Mesenchymal stem cell (in vitro differentiated cells and primary cell): Measurements from ENCODE around the gene CD52.
"Not testable (repeated sequence)": the region's sequence is repeated elsewhere in the genome, so short reads cannot be mapped to it uniquely, and the experiment has no call there.

Experiments used
- DNase-seq: peaks from one replicate; pipeline ENCODE4 v3.0.0-alpha.2; 2013
- H2AFZ ChIP-seq: one replicate; pipeline ENCODE4 v1.6.1; 2013; ENCODE audit warnings: low read depth, mild to moderate bottlenecking, control low read depth, inconsistent platforms, low read length, moderate library complexity
- H2AK5ac ChIP-seq: 2 replicates; pipeline ENCODE4 v1.6.1; 2013; ENCODE audit warnings: low read length, moderate library complexity, mild to moderate bottlenecking, inconsistent platforms; ENCODE audit not compliant: severe bottlenecking
- H2BK120ac ChIP-seq: one replicate; pipeline ENCODE4 v1.6.1; 2013; ENCODE audit warnings: low read depth, mild to moderate bottlenecking, inconsistent platforms, low read length, moderate library complexity
- H2BK12ac ChIP-seq, 2 experiments: one replicate each; pipeline ENCODE4 v1.6.1; 2013; ENCODE audit warnings: inconsistent platforms in 2 of 2, low read length in 2 of 2, mild to moderate bottlenecking in 2 of 2, moderate library complexity in 2 of 2, control low read depth in 1 of 2
- H2BK15ac ChIP-seq: one replicate; pipeline ENCODE4 v1.6.1; 2013; ENCODE audit warnings: mild to moderate bottlenecking, low read depth, inconsistent platforms; ENCODE audit not compliant: poor library complexity, severe bottlenecking
- H2BK5ac ChIP-seq: 2 replicates; pipeline ENCODE4 v1.6.1; 2013; ENCODE audit warnings: low read depth, mild to moderate bottlenecking, low read length, control low read depth, inconsistent platforms; ENCODE audit not compliant: poor library complexity, severe bottlenecking
- H3K14ac ChIP-seq, 2 experiments: one replicate each; pipeline ENCODE4 v1.6.1; 2013; ENCODE audit warnings: inconsistent platforms in 2 of 2, low read length in 2 of 2, control low read depth in 1 of 2, mild to moderate bottlenecking in 1 of 2, moderate library complexity in 1 of 2
- H3K18ac ChIP-seq, 2 experiments: one replicate each; pipeline ENCODE4 v1.6.1; 2013; ENCODE audit warnings: inconsistent platforms in 2 of 2, low read length in 2 of 2, control low read depth in 1 of 2, low read depth in 1 of 2, mild to moderate bottlenecking in 1 of 2
- H3K23ac ChIP-seq, 2 experiments: one replicate each; pipeline ENCODE4 v1.6.1; 2013; ENCODE audit warnings: inconsistent platforms in 2 of 2, low read length in 2 of 2, mild to moderate bottlenecking in 2 of 2, moderate library complexity in 2 of 2, control low read depth in 1 of 2
- H3K27ac ChIP-seq: 2 replicates; pipeline ENCODE4 v1.5.1; 2013; ENCODE audit warnings: mild to moderate bottlenecking, moderate library complexity, low read length, control low read depth, inconsistent platforms; ENCODE audit not compliant: poor library complexity, severe bottlenecking
- H3K27me3 ChIP-seq, 2 experiments: 2 replicates each; pipeline versions ENCODE4 v1.6.1 to v1.7.0; 2013; ENCODE audit warnings: low read length in 2 of 2, mild to moderate bottlenecking in 2 of 2, moderate library complexity in 2 of 2, control low read depth in 1 of 2, inconsistent platforms in 1 of 2; ENCODE audit not compliant: control insufficient read depth in 1 of 2, insufficient read depth in 1 of 2
- H3K36me3 ChIP-seq, 2 experiments: 2 replicates each; pipeline versions ENCODE4 v1.6.1 to v1.7.0; 2013; ENCODE audit warnings: low read length in 2 of 2, control low read depth in 1 of 2, inconsistent platforms in 1 of 2, low read depth in 1 of 2, mild to moderate bottlenecking in 1 of 2; ENCODE audit not compliant: insufficient read depth in 2 of 2, control insufficient read depth in 1 of 2
- H3K4ac ChIP-seq, 2 experiments: one replicate each; pipeline ENCODE4 v1.6.1; 2013; ENCODE audit warnings: inconsistent platforms in 2 of 2, low read length in 2 of 2, mild to moderate bottlenecking in 2 of 2, moderate library complexity in 2 of 2, control low read depth in 1 of 2, low read depth in 1 of 2
- H3K4me1 ChIP-seq: 2 replicates; pipeline ENCODE4 v1.6.1; 2013; ENCODE audit warnings: low read depth, low read length, control low read depth; ENCODE audit not compliant: control insufficient read depth, insufficient read depth
- H3K4me2 ChIP-seq: 2 replicates; pipeline ENCODE4 v1.6.1; 2013; ENCODE audit warnings: low read length, mild to moderate bottlenecking, inconsistent platforms; ENCODE audit not compliant: poor library complexity, severe bottlenecking
- H3K4me3 ChIP-seq, 2 experiments: 2 replicates each; pipeline versions ENCODE4 v1.5.1 to v1.7.0; 2013; ENCODE audit warnings: low read length in 2 of 2, mild to moderate bottlenecking in 2 of 2, control low read depth in 1 of 2, low read depth in 1 of 2; ENCODE audit not compliant: insufficient read depth in 1 of 2
- H3K79me1 ChIP-seq: replicated peaks from 2 replicates; pipeline ENCODE4 v1.6.1; 2013; ENCODE audit warnings: mild to moderate bottlenecking, control low read depth, low read length, inconsistent platforms; ENCODE audit not compliant: poor library complexity, severe bottlenecking
- H3K9ac ChIP-seq: 2 replicates; pipeline ENCODE4 v1.7.0; 2013; ENCODE audit warnings: mild to moderate bottlenecking, low read length, moderate library complexity
- H3K9me3 ChIP-seq: 2 replicates; pipeline ENCODE4 v1.7.0; 2013; ENCODE audit warnings: mild to moderate bottlenecking, low read length; ENCODE audit not compliant: control insufficient read depth
- H4K8ac ChIP-seq: one replicate; pipeline ENCODE4 v1.6.1; 2013; ENCODE audit warnings: inconsistent platforms, mild to moderate bottlenecking, low read length, moderate library complexity
- H4K91ac ChIP-seq: one replicate; pipeline ENCODE4 v1.6.1; 2013; ENCODE audit warnings: mild to moderate bottlenecking, low read length, inconsistent platforms
- WGBS: methylation state at CpG from one replicate; pipeline ENCODE4 v1.1.7; 2013; ENCODE audit warnings: mixed read lengths; 5-methylcytosine and 5-hydroxymethylcytosine counted together

Gene CD52

GRCh38 chr1:26307966-26308899 lies 9.5 kb upstream of the CD52 start:
- not testable (repeated sequence) for H4K91ac ChIP-seq, H2BK120ac ChIP-seq, H3K23ac ChIP-seq, H3K4me1 ChIP-seq, H2BK5ac ChIP-seq, H2BK15ac ChIP-seq, H2BK12ac ChIP-seq, H3K4me3 ChIP-seq, H3K9ac ChIP-seq, H3K27me3 ChIP-seq, H2AFZ ChIP-seq, H3K27ac ChIP-seq, DNase-seq, H2AK5ac ChIP-seq, H4K8ac ChIP-seq, H3K4me2 ChIP-seq, H3K4ac ChIP-seq, H3K9me3 ChIP-seq, H3K18ac ChIP-seq, H3K36me3 ChIP-seq, H3K14ac ChIP-seq
- H3K79me1 ChIP-seq, result peaks cover 17% of the 10 kb centered on the region
- 92% methylated on average over 21 of the region's 21 CpGs for WGBS

- H3K79me1 ChIP-seq, result no peaks in the 10 kb centered on the region
- no peak overlapping the region for H3K9ac ChIP-seq
- no peak overlapping the region for H4K8ac ChIP-seq
- H3K4me3 ChIP-seq, result no peak overlapping the region
- no peaks in the 10 kb centered on the region for H3K4me1 ChIP-seq
- no peaks in the 10 kb centered on the region for H3K9me3 ChIP-seq
- no peak overlapping the region for H3K4ac ChIP-seq
- no peak overlapping the region for H3K14ac ChIP-seq
- no peaks in the 10 kb centered on the region for H3K36me3 ChIP-seq
- H3K27ac ChIP-seq, result no peak overlapping the region
- no peak overlapping the region for H2BK5ac ChIP-seq
- 88% methylated on average over 4 of the region's 5 CpGs for WGBS
- H3K27me3 ChIP-seq, result peaks cover 0 to 11% of the 10 kb centered on the region in 2 experiments
- no peak overlapping the region for H3K23ac ChIP-seq
- no peak overlapping the region for H2BK120ac ChIP-seq
- no peak overlapping the region for H2AFZ ChIP-seq
- DNase-seq, result no peak
- no peak overlapping the region for H2BK15ac ChIP-seq
- H2AK5ac ChIP-seq, result no peak overlapping the region
- H3K18ac ChIP-seq, result no peak overlapping the region
- H2BK12ac ChIP-seq, result no peak overlapping the region
- no peak overlapping the region for H3K4me2 ChIP-seq
- H4K91ac ChIP-seq, result no peak overlapping the region
Observed at GRCh38 chr1:26314501-26314900, 3.3 kb upstream of the CD52 start.

GRCh38 chr1:26315874-26316850 lies 1.6 kb upstream of the CD52 start:
- Histone ChIP-seq H2AFZ (no peak overlapping the region), H3K23ac (no peak overlapping the region), H3K4ac (no peak overlapping the region), H3K9ac (no peak overlapping the region), H2BK12ac (no peak overlapping the region), H3K79me1 (no peaks in the 10 kb centered on the region), H4K91ac (no peak overlapping the region), H3K4me1 (peaks cover 1% of the 10 kb centered on the region), H3K9me3 (no peaks in the 10 kb centered on the region), H3K14ac (no peak overlapping the region), H3K4me2 (no peak overlapping the region), H2BK5ac (no peak overlapping the region), H3K27me3 (peaks cover 0 to 14% of the 10 kb centered on the region in 2 experiments), H4K8ac (no peak overlapping the region), H3K4me3 (no peak overlapping the region), H3K27ac (no peak overlapping the region), H3K18ac (no peak overlapping the region), H2AK5ac (no peak overlapping the region), H2BK15ac (no peak overlapping the region), H3K36me3 (no peaks in the 10 kb centered on the region), H2BK120ac (no peak overlapping the region)
- WGBS, result 90% methylated on average over 5 of the region's 8 CpGs
- no peak for DNase-seq

DNA sequence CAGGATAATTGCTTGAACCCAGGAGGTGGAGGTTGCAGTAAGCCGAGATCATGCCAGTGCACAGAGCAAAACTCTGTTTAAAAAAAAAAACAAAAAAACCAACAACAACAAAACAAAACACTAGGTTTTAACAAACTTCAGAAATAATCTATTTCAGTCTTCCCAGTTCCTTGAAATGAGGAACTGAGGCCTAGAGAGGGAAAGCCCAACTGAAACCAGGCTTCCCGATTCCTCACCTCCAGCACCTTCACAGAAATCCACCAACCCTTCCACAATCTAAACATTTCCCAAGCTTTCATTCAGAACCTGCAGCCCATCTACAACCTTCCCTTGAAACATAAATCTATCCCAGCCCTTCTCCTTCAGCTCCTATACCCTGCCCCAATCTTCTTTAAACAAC lies 612 bp upstream of the CD52 start:
- Histone ChIP-seq H2AFZ (no peak overlapping the region), H3K27me3 (peaks cover 0 to 14% of the 10 kb centered on the region in 2 experiments), H3K18ac (no peak overlapping the region), H3K4me3 (no peak overlapping the region), H3K4me2 (no peak overlapping the region), H2BK120ac (no peak overlapping the region), H3K23ac (no peak overlapping the region), H2BK15ac (no peak overlapping the region), H3K9ac (no peak overlapping the region), H3K79me1 (no peaks in the 10 kb centered on the region), H3K14ac (no peak overlapping the region), H2AK5ac (no peak overlapping the region), H3K4me1 (peaks cover 4% of the 10 kb centered on the region), H2BK12ac (no peak overlapping the region), H3K4ac (no peak overlapping the region), H2BK5ac (no peak overlapping the region), H3K27ac (no peak overlapping the region), H4K91ac (no peak overlapping the region), H4K8ac (no peak overlapping the region), H3K9me3 (no peaks in the 10 kb centered on the region), H3K36me3 (no peaks in the 10 kb centered on the region)
- 87% methylated on average over 2 of the region's 2 CpGs for WGBS
- no peak for DNase-seq
